Stimulated activated CD4-positive, alpha-beta T cell treated with anti-CD3 and anti-CD28 coated beads, Interleukin-1b, Interleukin-23, amount 100 ng/mL, for 48 hours (primary cell): ENCODE results near the gene GRB2.
"Not testable (repeated sequence)": the region's sequence is repeated elsewhere in the genome, so short reads cannot be mapped to it uniquely, and the experiment has no call there.

ENCODE experiments used
- DNase-seq: peaks from one replicate; pipeline ENCODE4 v3.0.0-alpha.2; 2020

Gene GRB2

GRCh38 chr17:75384751-75385150 lies 20.7 kb downstream of the GRB2 start:
- DNase-seq = no peak

- no peak for DNase-seq
Measured at GRCh38 chr17:75383842-75384195, 21.7 kb downstream of the GRB2 start.

GRCh38 chr17:75380750-75381149 lies 24.7 kb downstream of the GRB2 start:
- DNase-seq = no peak

- no peak for DNase-seq
Measured at GRCh38 chr17:75380315-75380714, 25.2 kb downstream of the GRB2 start.

GRCh38 chr17:75379426-75379825 lies 26.1 kb downstream of the GRB2 start:
- DNase-seq = not testable (repeated sequence)

- DNase-seq = no peak
Measured at GRCh38 chr17:75373280-75373679, 32.2 kb downstream of the GRB2 start.

GRCh38 chr17:75371981-75372380 lies 33.5 kb downstream of the GRB2 start:
- no peak for DNase-seq

- no peak for DNase-seq
Measured at GRCh38 chr17:75371339-75371738, 34.1 kb downstream of the GRB2 start.

- DNase-seq = no peak
Measured at GRCh38 chr17:75370286-75370915, 35.1 kb downstream of the GRB2 start.

- DNase-seq = not testable (repeated sequence)
Measured at GRCh38 chr17:75367838-75368789, 37.4 kb downstream of the GRB2 start.

- DNase-seq = no peak
Measured at GRCh38 chr17:75367312-75367711, 38.2 kb downstream of the GRB2 start.

GRCh38 chr17:75366432-75366831 lies 39.0 kb downstream of the GRB2 start:
- no peak for DNase-seq

GRCh38 chr17:75365931-75366275 lies 39.6 kb downstream of the GRB2 start:
- DNase-seq = no peak

GRCh38 chr17:75365009-75365930 lies 40.2 kb downstream of the GRB2 start:
- DNase-seq = no peak

GRCh38 chr17:75364078-75364477 lies 41.4 kb downstream of the GRB2 start:
- DNase-seq = no peak

GRCh38 chr17:75361996-75362395 lies 43.5 kb downstream of the GRB2 start:
- no peak for DNase-seq

- no peak for DNase-seq
Measured at GRCh38 chr17:75361344-75361743, 44.1 kb downstream of the GRB2 start.

GRCh38 chr17:75356260-75356937 lies 49.1 kb downstream of the GRB2 start:
- no peak for DNase-seq

- no peak for DNase-seq
Measured at GRCh38 chr17:75353176-75353575, 52.3 kb downstream of the GRB2 start.

- no peak for DNase-seq
Measured at GRCh38 chr17:75352079-75352569, 53.4 kb downstream of the GRB2 start.

- DNase-seq = no peak
Measured at GRCh38 chr17:75350706-75351105, 54.8 kb downstream of the GRB2 start.

GRCh38 chr17:75350029-75350428 lies 55.4 kb downstream of the GRB2 start:
- DNase-seq = no peak

GRCh38 chr17:75349589-75349988 lies 55.9 kb downstream of the GRB2 start:
- no peak for DNase-seq
